ENCODE results near the gene EPS15. TPM values are rescaled to one million over a fixed set of nuclear protein-coding genes. Genes with fewer than 3 reads are reported as not detected.
"Not testable (repeated sequence)": the region's sequence is repeated elsewhere in the genome, so short reads cannot be mapped to it uniquely, and the experiment has no call there.

EPS15 gene
- total RNA-seq, 2 experiments from 2014 or later: 59.6 to 61.6 TPM

DNA sequence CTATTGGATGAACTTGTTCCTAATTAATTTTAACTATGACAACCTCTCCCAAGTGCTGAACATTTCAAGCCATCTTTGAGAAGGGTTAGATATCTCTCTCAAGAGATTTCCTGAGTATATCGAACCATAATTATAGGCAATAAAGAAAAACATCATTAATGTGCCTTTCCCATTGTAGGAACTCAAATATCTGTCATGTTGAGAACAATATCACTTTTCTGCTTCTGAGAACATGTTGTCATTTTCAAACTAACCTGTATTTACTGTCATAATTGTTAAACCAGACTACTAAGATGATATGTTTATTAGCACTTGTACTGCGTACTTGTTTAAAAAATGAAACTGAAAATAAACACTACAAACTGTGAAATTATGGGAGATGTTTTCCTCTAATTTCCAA lies 4.3 kb downstream of the EPS15 start:
- ATAC-seq (no peak), DNase-seq (no peak)
- Mint-ChIP-seq H3K9me3 (ENCODE audit: low read depth) (no peaks in the 10 kb centered on the region), H3K27me3 (no peaks in the 10 kb centered on the region), H3K4me1 (peaks cover 63% of the 10 kb centered on the region), H3K27ac (peak overlapping the region; percentile 31), H3K36me3 (ENCODE audit: low read depth) (peaks cover 7% of the 10 kb centered on the region), H3K4me3 (peak overlapping the region; percentile 25)
- ChIA-PET POLR2A (no interaction called here), CTCF (interaction anchor here (0.6 to 1.3 kb wide), 2 partner anchors 8 to 187 kb away, joined by 3 to 4 read pairs; no protein-coding TSS in a partner anchor)
- intact Hi-C loops (cut with DNase I, micrococcal nuclease): loop anchor here (5.0 to 10.0 kb wide), 8 partner anchors 42 to 853 kb away; partner anchors contain the start of genes CC2D1B (in 1 of the 2), NRDC (in 1 of the 2), OSBPL9 (in 1 of the 2) and RNF11 (in 1 of the 2)

DNA sequence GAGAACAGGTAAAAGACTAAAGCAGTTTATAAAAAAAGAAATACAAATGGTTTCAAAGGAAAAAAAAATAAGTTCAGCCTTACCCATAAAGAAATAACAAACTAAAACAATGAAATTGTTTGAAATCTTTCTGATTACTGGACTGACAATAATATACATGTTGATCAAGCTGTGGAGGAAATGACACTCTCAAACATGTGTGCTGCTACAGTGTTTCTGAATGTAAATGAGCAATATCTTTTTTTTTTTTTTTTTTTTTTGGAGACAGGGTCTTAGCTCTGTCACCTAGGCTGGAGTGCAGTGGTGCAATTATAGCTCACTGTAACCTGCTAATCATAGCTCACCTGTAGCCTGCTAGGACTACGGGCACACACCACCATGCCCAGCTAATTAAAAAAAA lies 6.5 kb downstream of the EPS15 start:
- ATAC-seq (peak; percentile 50), DNase-seq (no peak)
- ChIA-PET POLR2A (no interaction called here), CTCF (interaction anchor here (1.1 kb wide), 1 partner anchor 92 kb away, joined by 3 read pairs; no protein-coding TSS in a partner anchor)
- no peaks in the 10 kb centered on the region for H3K27me3 Mint-ChIP-seq
- H3K36me3 Mint-ChIP-seq (ENCODE audit: low read depth): peaks cover 1% of the 10 kb centered on the region
- H3K4me3 Mint-ChIP-seq: no peak overlapping the region
- H3K9me3 Mint-ChIP-seq (ENCODE audit: low read depth): no peaks in the 10 kb centered on the region
- intact Hi-C loops (cut with DNase I, micrococcal nuclease): loop anchor here in 1 of 2 experiments (10.0 kb wide), 1 partner anchor 278 kb away; the partner anchor contains the start of gene RNF11
- H3K27ac Mint-ChIP-seq: no peak overlapping the region
- H3K4me1 Mint-ChIP-seq: peaks cover 69% of the 10 kb centered on the region

DNA sequence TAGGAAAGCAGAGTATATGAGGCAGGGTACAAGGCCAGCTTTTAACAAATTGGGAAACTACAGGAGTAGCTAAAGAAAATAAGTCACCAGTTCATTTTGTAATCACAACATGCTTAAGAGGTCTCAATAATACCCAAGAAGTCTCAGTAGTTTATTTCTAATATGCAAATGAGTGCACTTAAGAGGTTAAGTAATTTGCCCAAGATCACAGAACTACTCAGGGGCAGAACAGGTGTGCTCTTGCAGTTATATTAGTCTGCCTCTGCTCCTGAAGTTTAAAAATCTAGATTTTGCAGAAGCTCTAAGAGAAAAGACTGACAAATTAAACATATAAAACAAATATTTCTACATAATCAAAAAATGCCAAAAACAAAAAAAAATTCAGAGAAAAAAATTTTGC lies 6.9 kb downstream of the EPS15 start:
- POLR2A ChIA-PET: no interaction called here
- H3K27me3 Mint-ChIP-seq: no peaks in the 10 kb centered on the region
- CTCF ChIA-PET: no interaction called here
- no peak overlapping the region for H3K4me3 Mint-ChIP-seq
- DNase-seq (no peak), ATAC-seq (no peak)
- H3K9me3 Mint-ChIP-seq (ENCODE audit: low read depth): no peaks in the 10 kb centered on the region
- intact Hi-C loops (cut with DNase I, micrococcal nuclease): loop anchor here in 1 of 2 experiments (10.0 kb wide), 1 partner anchor 277 kb away; the partner anchor contains the start of gene RNF11
- H3K36me3 Mint-ChIP-seq (ENCODE audit: low read depth): peaks cover 1% of the 10 kb centered on the region
- no peak overlapping the region for H3K27ac Mint-ChIP-seq
- H3K4me1 Mint-ChIP-seq: peaks cover 65% of the 10 kb centered on the region

DNA sequence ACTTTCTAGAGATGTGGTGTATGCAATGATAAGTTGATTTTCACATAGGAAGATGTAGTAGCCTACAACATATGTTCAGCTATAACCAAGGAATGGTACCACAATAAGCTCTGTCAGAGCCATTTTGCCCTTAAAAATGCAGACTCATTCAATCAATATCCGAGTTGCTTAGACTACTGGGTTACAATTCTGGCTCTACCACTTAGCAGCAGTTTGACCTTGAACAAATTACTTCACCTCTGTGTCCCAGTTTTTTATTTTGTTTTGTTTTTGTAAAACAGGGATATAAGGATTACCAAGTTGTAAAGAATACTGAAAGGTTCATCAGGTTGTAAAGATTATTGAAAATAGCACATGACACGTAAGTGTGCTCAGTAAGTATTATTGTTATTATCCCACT lies 9.3 kb downstream of the EPS15 start:
- POLR2A ChIA-PET: no interaction called here
- CTCF ChIA-PET: no interaction called here
- DNase-seq (no peak), ATAC-seq (no peak)
- no peaks in the 10 kb centered on the region for H3K27me3 Mint-ChIP-seq
- intact Hi-C loops (cut with DNase I, micrococcal nuclease): loop anchor here in 1 of 2 experiments (10.0 kb wide), 1 partner anchor 275 kb away; the partner anchor contains the start of gene RNF11
- no peaks in the 10 kb centered on the region for H3K9me3 Mint-ChIP-seq (ENCODE audit: low read depth)
- H3K27ac Mint-ChIP-seq: peak overlapping the region; percentile 15
- no peak overlapping the region for H3K4me3 Mint-ChIP-seq
- peaks cover 59% of the 10 kb centered on the region for H3K4me1 Mint-ChIP-seq
- peaks cover 6% of the 10 kb centered on the region for H3K36me3 Mint-ChIP-seq (ENCODE audit: low read depth)

DNA sequence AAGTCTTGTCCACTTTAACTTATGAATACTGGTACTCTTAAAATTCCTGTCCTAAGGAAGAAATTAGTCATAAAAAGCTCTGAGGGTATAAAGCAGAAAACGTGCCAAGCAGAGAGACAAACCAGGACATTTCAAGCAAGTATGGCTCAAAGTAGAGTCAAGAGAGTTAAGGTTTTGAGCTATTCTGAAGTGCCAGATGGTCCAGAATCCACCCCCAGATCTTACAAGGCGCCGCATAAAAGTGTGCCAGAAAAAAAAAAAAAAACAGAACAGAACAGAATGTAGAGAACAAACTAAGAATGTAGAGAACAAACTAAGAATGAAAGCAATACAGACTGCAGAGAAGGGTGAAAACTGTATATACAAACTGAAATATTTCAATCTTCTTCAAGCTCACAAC lies 12.5 kb downstream of the EPS15 start:
- CTCF ChIA-PET: interaction anchor here (0.8 to 1.2 kb wide), 3 partner anchors 9 to 262 kb away, joined by 3 to 4 read pairs (median 3); no protein-coding TSS in a partner anchor
- H3K9me3 Mint-ChIP-seq (ENCODE audit: low read depth): no peaks in the 10 kb centered on the region
- H3K4me1 Mint-ChIP-seq: peaks cover 53% of the 10 kb centered on the region
- POLR2A ChIA-PET: interaction anchor here (1.5 kb wide), 1 partner anchor 13 kb away, joined by 4 read pairs; the partner anchor contains the start of gene EPS15
- H3K27me3 Mint-ChIP-seq: no peaks in the 10 kb centered on the region
- peaks cover 20% of the 10 kb centered on the region for H3K36me3 Mint-ChIP-seq (ENCODE audit: low read depth)
- no peak overlapping the region for H3K27ac Mint-ChIP-seq
- intact Hi-C loops (cut with DNase I, micrococcal nuclease): loop anchor here in 1 of 2 experiments (1.0 kb wide), 1 partner anchor 13 kb away; the partner anchor contains the start of gene EPS15
- no peak overlapping the region for H3K4me3 Mint-ChIP-seq
- DNase-seq: peak; percentile 32
- ATAC-seq: peak; percentile 55

DNA sequence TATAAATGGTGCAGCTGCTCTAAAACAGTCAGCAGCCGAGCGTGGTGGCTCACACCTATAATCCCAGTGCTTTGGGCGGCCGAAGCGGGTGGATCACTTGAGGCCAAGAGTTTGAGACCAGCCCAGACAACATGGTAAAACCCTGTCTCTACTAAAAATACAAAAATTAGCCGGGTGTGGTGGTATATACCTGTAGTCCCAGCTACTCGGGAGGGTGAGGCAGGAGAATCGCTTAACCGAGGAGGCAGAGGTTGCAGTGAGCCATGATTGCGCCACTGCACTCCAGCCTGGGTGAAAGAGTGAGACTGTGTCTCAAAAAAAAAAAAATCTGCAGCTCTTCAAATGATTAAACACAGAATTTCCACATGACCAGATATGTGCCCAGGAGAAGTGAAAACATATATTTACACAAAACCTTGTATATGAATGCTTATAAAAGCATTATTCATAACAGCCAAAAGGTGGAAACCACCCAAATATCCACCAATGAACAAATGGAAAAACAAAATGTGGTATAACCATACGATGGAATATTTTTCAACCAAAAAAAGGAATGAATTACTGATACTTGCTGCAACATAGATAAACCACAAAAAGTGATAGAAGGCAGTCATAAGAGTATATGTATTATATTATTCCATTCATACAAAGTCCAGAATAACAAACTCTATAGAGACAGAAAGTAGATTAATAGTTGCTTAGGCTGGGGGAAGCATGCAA lies 14.1 kb downstream of the EPS15 start:
- CTCF ChIA-PET: interaction anchor here (0.7 to 1.2 kb wide), 3 partner anchors 13 to 29 kb away, joined by 3 to 4 read pairs (median 4); no protein-coding TSS in a partner anchor

DNA sequence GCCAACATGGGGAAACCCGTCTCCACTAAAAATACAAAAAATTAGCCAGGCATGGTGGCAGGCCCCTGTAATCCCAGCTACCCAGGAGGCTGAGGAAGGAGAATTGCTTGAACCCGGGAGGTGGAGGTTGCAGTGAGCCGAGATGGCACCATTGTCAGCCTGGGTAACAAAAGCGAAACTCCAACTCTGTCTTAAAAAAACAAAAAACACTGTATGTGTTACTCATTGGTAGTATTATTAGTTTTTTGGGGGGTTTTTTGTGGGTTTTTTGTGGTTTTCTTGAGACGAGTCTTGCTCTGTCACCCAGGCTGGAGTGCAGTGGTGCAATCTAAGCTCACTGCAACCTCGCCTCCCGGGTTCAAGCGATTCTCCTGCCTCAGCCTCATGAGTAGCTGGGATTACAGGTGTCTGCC lies 17.8 kb downstream of the EPS15 start:
- peak overlapping the region; percentile 43 for H3K4me3 Mint-ChIP-seq
- ATAC-seq (peak; percentile 52), DNase-seq (peak; percentile 42)
- POLR2A ChIA-PET; H3K27ac Mint-ChIP-seq; H3K27me3 Mint-ChIP-seq; H3K9me3 Mint-ChIP-seq (ENCODE audit: low read depth); intact Hi-C loops (cut with DNase I, micrococcal nuclease): not testable (repeated sequence)
- peaks cover 67% of the 10 kb centered on the region for H3K4me1 Mint-ChIP-seq
- H3K36me3 Mint-ChIP-seq (ENCODE audit: low read depth): peaks cover 41% of the 10 kb centered on the region
- CTCF ChIA-PET: interaction anchor here (0.7 kb wide), 1 partner anchor 84 kb away, joined by 3 read pairs; no protein-coding TSS in a partner anchor

More for the DNA sequence above, 14.1 kb downstream of the EPS15 start:
- ATAC-seq (peak; percentile 72), DNase-seq (peak; percentile 45)
- no peaks in the 10 kb centered on the region for H3K9me3 Mint-ChIP-seq (ENCODE audit: low read depth)
- POLR2A ChIA-PET: interaction anchor here (0.7 kb wide), 2 partner anchors 54 to 226 kb away, joined by 3 to 4 read pairs; no protein-coding TSS in a partner anchor
- H3K4me1 Mint-ChIP-seq: peaks cover 63% of the 10 kb centered on the region
- no peak overlapping the region for H3K4me3 Mint-ChIP-seq
- peak overlapping the region; percentile 4 for H3K27ac Mint-ChIP-seq
- intact Hi-C loops (cut with DNase I, micrococcal nuclease): loop anchor here in 1 of 2 experiments (2.0 kb wide), 1 partner anchor 14 kb away; the partner anchor contains the start of gene EPS15
- no peaks in the 10 kb centered on the region for H3K27me3 Mint-ChIP-seq
- peaks cover 24% of the 10 kb centered on the region for H3K36me3 Mint-ChIP-seq (ENCODE audit: low read depth)

DNA sequence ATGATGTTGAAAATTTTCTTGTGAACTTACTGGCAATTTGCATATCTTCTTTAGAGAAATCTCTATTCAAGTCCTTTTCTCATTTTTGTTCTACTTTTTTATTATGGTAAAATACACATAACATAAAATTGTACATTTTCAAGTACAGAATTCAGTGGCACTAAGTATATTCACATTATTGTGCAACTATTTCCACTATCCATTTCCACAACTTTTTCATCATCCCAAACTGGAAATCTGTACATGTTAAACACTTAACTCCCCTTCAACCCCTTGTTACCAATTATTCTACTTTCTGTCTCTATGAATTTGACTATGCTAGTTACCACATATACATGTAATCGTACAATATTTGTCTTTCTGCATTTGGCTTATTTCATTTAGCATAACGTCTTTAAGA lies 19.4 kb downstream of the EPS15 start:
- ChIA-PET CTCF (no interaction called here), POLR2A (no interaction called here)
- Mint-ChIP-seq H3K4me3 (no peak overlapping the region), H3K27ac (peak overlapping the region; percentile 20), H3K4me1 (peaks cover 63% of the 10 kb centered on the region), H3K36me3 (ENCODE audit: low read depth) (peaks cover 35% of the 10 kb centered on the region), H3K9me3 (ENCODE audit: low read depth) (no peaks in the 10 kb centered on the region), H3K27me3 (no peaks in the 10 kb centered on the region)
- DNase-seq (no peak), ATAC-seq (no peak)
- intact Hi-C loops (cut with DNase I, micrococcal nuclease): no loop called here

DNA sequence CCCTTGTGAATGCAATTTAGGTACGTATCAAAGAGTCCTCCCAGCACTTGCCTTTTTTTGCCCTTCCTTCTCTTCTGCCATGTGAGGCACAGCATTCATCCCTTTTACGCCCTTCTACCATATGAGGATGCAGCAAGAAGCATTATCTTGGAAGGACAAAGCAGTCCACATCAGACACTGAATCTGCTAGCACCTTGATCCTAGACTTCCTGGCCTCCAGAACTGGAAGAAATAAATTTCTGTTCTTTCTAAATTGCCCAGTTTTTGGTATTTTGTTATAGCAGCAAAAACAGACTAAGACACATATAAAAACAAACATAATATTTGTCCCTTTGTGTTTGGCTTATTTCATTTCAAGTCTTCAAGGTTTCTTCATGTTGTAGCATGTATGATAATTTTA lies 20.1 kb downstream of the EPS15 start:
- Mint-ChIP-seq H3K4me3 (no peak overlapping the region), H3K4me1 (peaks cover 64% of the 10 kb centered on the region), H3K36me3 (ENCODE audit: low read depth) (peaks cover 33% of the 10 kb centered on the region), H3K27ac (no peak overlapping the region), H3K27me3 (no peaks in the 10 kb centered on the region), H3K9me3 (ENCODE audit: low read depth) (no peaks in the 10 kb centered on the region)
- ChIA-PET POLR2A (no interaction called here), CTCF (interaction anchor here (0.6 to 0.7 kb wide), 2 partner anchors 25 to 70 kb away, joined by 3 to 4 read pairs; no protein-coding TSS in a partner anchor)
- no peak for DNase-seq
- intact Hi-C loops (cut with DNase I, micrococcal nuclease): no loop called here
- no peak for ATAC-seq

DNA sequence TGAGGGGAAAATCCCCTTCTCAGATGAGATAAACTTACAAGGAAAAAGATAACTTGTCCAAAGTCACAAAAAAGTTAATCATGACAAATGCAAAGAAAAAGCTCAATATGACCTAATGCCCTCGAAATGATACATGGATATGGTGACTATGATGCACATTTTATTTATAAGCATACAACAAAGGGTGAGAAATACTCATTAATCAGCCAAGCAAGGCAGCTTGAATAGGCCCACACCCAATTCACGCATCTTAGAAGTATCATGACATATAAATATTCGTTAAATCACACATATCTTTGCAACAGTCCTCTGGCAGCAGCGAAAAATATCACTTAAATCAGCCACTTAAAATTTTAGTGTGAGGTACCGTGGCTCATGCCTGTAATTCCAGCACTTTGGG lies 21.7 kb downstream of the EPS15 start:
- Mint-ChIP-seq H3K36me3 (ENCODE audit: low read depth) (peaks cover 27% of the 10 kb centered on the region), H3K4me1 (peaks cover 63% of the 10 kb centered on the region), H3K4me3 (no peak overlapping the region), H3K27me3 (no peaks in the 10 kb centered on the region), H3K27ac (no peak overlapping the region), H3K9me3 (ENCODE audit: low read depth) (no peaks in the 10 kb centered on the region)
- DNase-seq: no peak
- ATAC-seq: no peak
- CTCF ChIA-PET: interaction anchor here (0.6 kb wide), 1 partner anchor 31 kb away, joined by 5 read pairs; no protein-coding TSS in a partner anchor
- intact Hi-C loops (cut with DNase I, micrococcal nuclease): no loop called here
- POLR2A ChIA-PET: no interaction called here

DNA sequence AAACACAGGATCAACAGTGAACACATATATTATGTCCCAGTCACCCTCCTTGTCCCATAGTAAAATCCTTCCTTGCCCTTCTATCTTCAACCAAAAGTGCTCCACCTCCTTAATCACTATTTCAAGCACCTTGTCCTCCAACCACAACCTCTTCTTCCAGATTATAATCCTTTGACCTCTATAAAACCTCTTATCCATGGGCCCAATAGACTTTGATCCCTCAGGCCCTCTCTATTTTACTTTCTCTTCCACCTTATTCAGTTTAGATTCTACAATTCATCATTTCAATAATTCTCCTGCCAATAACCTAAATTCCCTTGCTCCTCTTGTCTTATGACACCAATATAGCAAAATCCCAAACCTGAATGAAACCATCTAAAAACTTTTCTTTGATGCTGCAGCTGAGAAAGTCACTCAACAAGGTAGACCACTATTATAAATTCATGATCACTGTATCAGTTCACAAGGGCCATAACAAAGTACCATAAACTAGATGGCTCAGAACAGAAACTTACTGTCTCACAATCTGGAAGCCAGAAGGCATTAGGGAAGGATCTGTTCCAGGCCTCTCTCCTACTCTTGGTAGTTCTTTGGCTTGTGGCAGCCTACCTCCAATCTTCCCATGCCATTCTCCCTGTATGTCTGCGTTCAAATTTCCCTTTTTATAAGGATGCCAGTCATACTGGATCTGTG lies 24.8 kb downstream of the EPS15 start:
- intact Hi-C loops (cut with DNase I, micrococcal nuclease): no loop called here
- Mint-ChIP-seq H3K9me3 (ENCODE audit: low read depth) (no peaks in the 10 kb centered on the region), H3K36me3 (ENCODE audit: low read depth) (peaks cover 19% of the 10 kb centered on the region), H3K27ac (no peak overlapping the region), H3K4me3 (no peak overlapping the region), H3K27me3 (no peaks in the 10 kb centered on the region), H3K4me1 (peaks cover 52% of the 10 kb centered on the region)
- ATAC-seq: no peak
- CTCF ChIA-PET: interaction anchor here (1.3 kb wide), 1 partner anchor 49 kb away, joined by 3 read pairs; no protein-coding TSS in a partner anchor
- no peak for DNase-seq
- POLR2A ChIA-PET: no interaction called here
